Right ventricle myocardium superior (tissue), 1 donor: Measurements from ENCODE around the gene SMAGP. TPM values are rescaled to one million over a fixed set of nuclear protein-coding genes. Genes with fewer than 3 reads are reported as not detected.

Experiments used
- ATAC-seq: fragments of 200-7000 bp; cut with Tn5 transposase; one replicate; pipeline ENCODE4 v1.9.1; 2020; ENCODE audit warnings: mild to moderate bottlenecking; ENCODE audit not compliant: poor library complexity
- DNase-seq: peaks from one replicate; pipeline ENCODE4 v3.0.0-alpha.2; 2020
- intact Hi-C: fragments of 100-400 bp; cut with DNase I; formaldehyde crosslinking; loops from one replicate; pipeline ENCODE4 v1.11.2; 2022
- total RNA-seq: library from RNA; stranded (reverse); fragmentation: NEBNext Ultra II Directional; extraction: Animal tissue kit (Norgen Biotek cat#: 25700); gene quantifications from one replicate; pipeline ENCODE4 v1.2.1, GENCODE V29; 2021
- donor health status: DM: no; HTN: yes; CAD: no; lungs with severe emphysema.

Gene SMAGP
- total RNA-seq, 1 donor from 2014 or later, result 2.8 TPM

DNA sequence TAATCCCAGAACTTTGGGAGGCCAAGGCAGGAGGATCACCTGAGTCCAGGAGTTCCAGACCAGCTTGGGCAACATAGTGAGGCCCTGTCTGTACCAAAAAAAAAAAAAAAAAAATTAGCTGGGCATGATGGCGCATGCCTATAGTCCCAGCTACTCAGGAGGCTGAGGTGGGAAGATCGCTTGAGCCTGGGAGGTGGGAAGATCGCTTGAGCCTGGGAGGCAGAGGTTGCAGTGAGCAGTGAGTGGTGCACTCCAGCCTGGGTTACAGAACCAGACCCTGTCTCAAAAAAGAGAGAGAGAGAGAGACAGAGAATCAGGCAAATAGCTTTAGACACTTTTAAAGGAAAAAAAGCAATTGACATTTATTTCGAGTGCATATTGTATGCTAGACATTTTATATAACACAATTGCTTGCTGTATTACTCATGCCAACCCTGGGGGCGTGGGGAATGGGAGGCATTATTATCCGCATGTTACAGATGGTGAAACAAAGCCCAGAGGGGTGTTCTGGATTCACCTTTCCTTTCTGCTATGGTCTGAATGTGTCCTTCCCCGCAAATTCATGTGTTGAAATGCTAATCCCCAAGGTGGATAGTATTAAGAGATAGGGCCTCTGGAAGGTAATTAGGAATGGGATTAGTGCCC is 62.1 kb downstream of the SMAGP start:
- ATAC-seq (no peak), DNase-seq (no peak)
- intact Hi-C loops, result no loop called here

DNA sequence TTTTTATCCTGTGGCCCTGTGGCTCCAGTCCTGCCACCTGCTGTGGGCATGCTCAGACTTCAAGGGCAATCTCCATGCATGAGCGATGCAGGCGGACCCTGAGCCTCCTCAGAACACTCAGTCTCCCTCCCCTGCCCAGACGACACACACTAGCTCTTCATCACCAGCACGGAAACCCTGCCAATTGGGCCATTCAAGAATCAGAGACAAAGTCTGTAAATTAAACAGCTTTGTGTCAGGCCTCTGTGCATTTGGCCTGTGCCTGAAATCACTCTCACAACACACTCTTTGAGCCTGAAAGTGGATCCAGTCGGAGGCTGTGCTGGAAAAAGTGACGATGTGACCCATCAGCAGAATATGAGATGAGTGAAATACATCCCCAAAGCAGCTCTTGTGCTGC is 64.9 kb downstream of the SMAGP start:
- DNase-seq (no peak), ATAC-seq (no peak)
- intact Hi-C loops, result no loop called here

GRCh38 chr12:51202718-51203117 is 67.5 kb downstream of the SMAGP start:
- intact Hi-C loops, result no loop called here
- ATAC-seq (no peak), DNase-seq (no peak)

GRCh38 chr12:51200806-51201205 is 69.4 kb downstream of the SMAGP start:
- intact Hi-C loops, result no loop called here
- DNase-seq (no peak), ATAC-seq (no peak)

DNA sequence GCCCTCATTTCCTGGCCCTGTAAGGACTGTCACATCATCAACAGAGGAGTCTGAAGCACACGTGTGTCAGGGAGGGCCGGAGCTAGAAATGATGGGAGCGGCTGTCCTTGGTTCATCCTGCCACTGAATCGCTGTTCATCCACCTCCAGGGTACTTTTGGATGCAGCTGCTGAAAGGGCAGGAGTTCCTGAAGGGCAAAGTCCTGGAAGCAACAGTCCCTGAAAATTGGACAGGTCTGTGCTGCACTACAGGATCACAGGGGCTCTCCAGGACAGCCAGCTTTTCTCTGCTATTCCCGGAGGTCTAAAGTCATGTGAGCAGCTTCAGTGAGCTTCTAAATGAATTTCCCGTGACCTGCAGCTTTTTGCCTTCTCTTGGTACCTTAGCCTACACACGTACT is 70.1 kb downstream of the SMAGP start:
- intact Hi-C loops, result no loop called here
- ATAC-seq (no peak), DNase-seq (no peak)

DNA sequence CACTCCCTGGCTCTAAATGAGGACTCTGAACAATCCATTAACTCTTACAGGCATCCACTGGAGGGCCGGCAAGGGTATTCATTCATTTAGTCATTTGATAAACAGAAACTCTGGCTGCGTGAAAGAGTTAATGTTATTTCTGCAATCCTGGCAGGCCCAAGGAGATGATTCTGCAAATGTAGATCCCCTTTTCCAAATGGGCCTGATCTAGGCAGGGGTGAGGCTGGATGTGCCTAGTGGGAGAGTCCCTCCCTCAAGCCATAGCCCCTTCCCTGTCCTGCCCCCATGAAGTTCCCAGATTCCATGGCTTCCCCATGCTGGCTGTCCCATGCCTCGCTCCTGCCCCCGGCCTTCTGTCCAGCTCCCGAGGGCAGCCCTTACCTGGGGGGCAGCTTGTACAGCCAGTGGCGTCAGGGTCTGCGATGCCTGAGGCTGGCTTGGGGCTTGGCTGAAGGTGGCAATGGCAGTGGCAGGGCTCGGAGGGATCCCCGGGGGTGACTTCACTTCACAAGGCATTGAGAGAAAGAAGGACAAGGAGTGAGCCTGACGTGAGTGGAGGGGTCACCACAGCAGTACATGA is 70.8 kb downstream of the SMAGP start:
- intact Hi-C loops, result no loop called here
- ATAC-seq (no peak), DNase-seq (no peak)

DNA sequence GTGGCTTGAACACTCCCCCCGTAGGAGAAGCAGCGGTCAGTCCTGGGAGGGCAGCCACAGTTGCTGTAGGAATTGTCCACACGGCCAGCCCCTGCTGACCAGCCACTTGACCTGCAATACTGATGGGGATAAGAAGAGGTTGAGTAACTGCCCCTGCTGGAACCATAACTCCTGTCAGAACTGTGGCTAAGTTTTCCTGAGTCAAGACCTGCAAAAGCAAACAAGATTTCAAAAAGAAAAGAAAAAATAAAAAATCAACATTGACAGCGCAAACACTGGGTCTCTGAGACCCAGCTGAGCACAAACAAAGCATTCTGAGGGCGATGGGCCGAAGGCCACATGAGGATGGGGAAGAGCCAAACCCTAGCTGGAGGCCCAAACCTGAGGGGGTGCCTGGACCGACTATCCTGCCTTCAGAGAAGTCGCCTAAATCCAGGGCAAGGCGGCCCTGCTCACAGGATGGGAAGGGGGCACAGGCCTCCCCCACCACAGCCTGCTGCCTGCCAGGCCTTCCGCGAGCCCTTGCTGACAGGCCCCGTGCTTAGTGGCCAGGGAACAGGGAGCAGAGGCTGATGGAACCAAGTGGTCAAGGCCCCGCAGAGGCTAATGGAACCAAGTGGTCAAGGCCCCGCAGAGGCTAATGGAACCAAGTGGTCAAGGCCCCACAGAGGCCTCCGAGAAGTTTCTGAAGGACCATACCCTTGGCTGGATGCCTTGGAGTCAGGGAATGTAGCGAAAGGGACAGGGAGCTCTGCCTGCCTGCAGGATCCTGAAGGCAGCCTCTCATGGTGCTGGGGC is 71.4 kb downstream of the SMAGP start:
- intact Hi-C loops, result no loop called here
- no peak for DNase-seq
- no peak for ATAC-seq

DNA sequence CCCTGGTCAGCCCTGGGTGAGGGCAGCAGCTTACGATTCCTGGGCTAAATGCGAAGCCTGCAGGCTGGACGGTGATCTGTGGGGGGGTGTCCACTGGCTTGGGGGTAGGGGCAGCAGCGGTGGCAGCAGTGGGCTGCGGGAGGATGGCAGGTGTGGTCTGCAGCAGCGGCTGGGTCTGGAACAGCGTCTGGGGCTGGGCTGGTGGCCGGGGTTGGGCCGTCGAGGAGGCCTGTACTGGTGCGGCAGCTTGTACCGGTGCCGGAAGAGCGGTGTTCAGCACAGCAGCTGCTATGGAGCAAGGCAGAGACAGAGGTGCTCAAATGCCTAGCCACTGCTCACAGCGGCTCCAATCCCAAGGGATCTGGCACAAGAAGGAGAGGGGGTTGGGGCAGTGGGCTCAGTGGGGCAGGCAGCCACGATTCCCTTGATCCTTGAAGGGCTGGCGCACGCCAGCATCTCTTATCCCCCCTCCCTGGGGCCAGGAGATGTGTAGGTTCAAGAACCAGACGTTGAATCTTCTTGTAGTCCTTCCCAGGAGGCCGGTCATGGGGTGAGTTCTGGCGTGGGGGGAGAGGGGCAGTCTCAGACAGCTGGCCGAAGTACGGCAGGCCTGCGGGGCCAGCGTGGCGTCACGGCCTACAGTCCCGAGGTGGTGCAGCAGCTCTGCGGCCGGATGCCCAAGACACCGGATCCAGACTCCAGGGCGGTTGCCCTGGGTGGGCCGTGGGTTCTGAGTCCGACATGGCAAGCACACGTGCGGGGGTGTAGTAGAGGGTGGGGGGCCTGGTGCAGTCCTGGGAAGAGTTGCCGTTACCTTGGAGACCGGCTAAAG is 72.3 kb downstream of the SMAGP start:
- DNase-seq, result no peak
- intact Hi-C loops, result no loop called here
- ATAC-seq, result no peak

GRCh38 chr12:51196547-51196946 is 73.7 kb downstream of the SMAGP start:
- DNase-seq (no peak), ATAC-seq (no peak)
- intact Hi-C loops, result no loop called here

DNA sequence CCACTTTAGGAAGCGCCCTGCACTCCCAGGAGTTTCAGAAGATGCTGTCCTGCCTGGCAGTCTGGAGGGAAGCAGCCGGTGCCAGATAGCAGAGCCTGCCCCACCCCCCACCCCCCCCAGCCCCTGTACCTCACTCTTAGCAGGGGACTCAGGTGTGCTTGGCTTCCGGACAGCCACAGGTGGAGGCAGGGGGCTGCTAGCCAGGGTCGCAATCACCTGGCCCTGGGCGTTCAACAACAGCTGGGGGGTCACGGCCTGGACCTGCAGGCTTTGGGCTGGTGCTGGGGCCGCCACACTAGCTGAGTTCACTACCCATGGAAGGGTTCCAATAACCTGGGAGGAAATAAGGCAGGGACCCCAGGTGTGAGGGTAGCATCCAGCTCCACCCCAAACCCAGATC is 74.4 kb downstream of the SMAGP start:
- intact Hi-C loops, result no loop called here
- no peak for DNase-seq
- ATAC-seq, result no peak

Other genes starting within 250 kb of the SMAGP start
- 23.7 TPM for gene SLC11A2, start 244.0 kb downstream of the SMAGP start, total RNA-seq
- gene LETMD1, start 222.1 kb downstream of the SMAGP start, total RNA-seq, result 19.7 TPM
- 20.0 TPM for gene CSRNP2, start 186.8 kb downstream of the SMAGP start, total RNA-seq
- gene TFCP2, start 97.3 kb downstream of the SMAGP start, total RNA-seq, result 23.3 TPM
- 10.0 TPM for gene POU6F1, start 52.4 kb downstream of the SMAGP start, total RNA-seq
- gene DAZAP2, start 31.6 kb downstream of the SMAGP start, total RNA-seq, result 124 TPM
- 1.5 TPM for gene BIN2, start 53.8 kb upstream of the SMAGP start, total RNA-seq
- not detected for gene CELA1, start 76.3 kb upstream of the SMAGP start, total RNA-seq
- gene GALNT6, start 121.0 kb upstream of the SMAGP start, total RNA-seq, result 0.62 TPM
- 0.89 TPM for gene SLC4A8, start 154.4 kb upstream of the SMAGP start, total RNA-seq